CD14-positive monocyte (primary cell): ENCODE measurements around the gene ZNF423. TPM values are rescaled to one million over a fixed set of nuclear protein-coding genes. Genes with fewer than 3 reads are reported as not detected.

Experiments used
- DNase-seq, 3 donors: peaks; one replicate each; pipeline ENCODE4 v3.0.0-alpha.2; 2011 to 2022
- H2AFZ ChIP-seq: 2 replicates; pipeline ENCODE4 v1.6.0; 2012; ENCODE audit warnings: mild to moderate bottlenecking, low read depth, low read length, inconsistent platforms; ENCODE audit not compliant: insufficient read depth, poor library complexity, severe bottlenecking
- H3K27ac ChIP-seq, 2 donors: 1 replicate in 1 of 2; 2 replicates in 1 of 2; pipeline ENCODE4 v1.5.1; 2012 to 2013; ENCODE audit warnings: low read length in 2 of 2, control low read depth in 1 of 2, inconsistent platforms in 1 of 2, low read depth in 1 of 2, mild to moderate bottlenecking in 1 of 2
- H3K27me3 ChIP-seq, 2 donors: one replicate each; pipeline versions ENCODE4 v1.6.0 to v1.6.1; 2011 to 2013; ENCODE audit warnings: low read length in 2 of 2; ENCODE audit not compliant: control insufficient read depth in 2 of 2, insufficient read depth in 2 of 2
- H3K36me3 ChIP-seq, 2 donors: replicated peaks in 1 of 2; 1 replicate in 1 of 2; 2 replicates in 1 of 2; pipeline versions ENCODE4 v1.5.1 to v1.6.1; 2012 to 2013; ENCODE audit warnings: low read length in 2 of 2, control low read depth in 1 of 2, inconsistent platforms in 1 of 2, mild to moderate bottlenecking in 1 of 2; ENCODE audit not compliant: insufficient read depth in 2 of 2, control insufficient read depth in 1 of 2
- H3K4me1 ChIP-seq, 2 donors: 1 replicate in 1 of 2; 2 replicates in 1 of 2; pipeline versions ENCODE4 v1.5.1 to v1.6.1; 2012 to 2013; ENCODE audit warnings: low read length in 2 of 2, control low read depth in 1 of 2, inconsistent platforms in 1 of 2, mild to moderate bottlenecking in 1 of 2, moderate library complexity in 1 of 2; ENCODE audit not compliant: insufficient read depth in 2 of 2, control insufficient read depth in 1 of 2
- H3K4me2 ChIP-seq: replicated peaks from 2 replicates; pipeline ENCODE3; 2012; ENCODE audit warnings: low read length, moderate library complexity, mild to moderate bottlenecking; ENCODE audit not compliant: poor library complexity, severe bottlenecking; ENCODE audit errors: extremely low read depth
- H3K4me3 ChIP-seq, 3 experiments: fragments of 200-600 bp in 1 of 3; sonication (generic) in 1 of 3; replicated peaks in 1 of 3; 1 replicate in 2 of 3; 2 replicates in 1 of 3; pipeline ENCODE4 v1.5.1; 2011 to 2013; ENCODE audit warnings: low read length in 3 of 3, mild to moderate bottlenecking in 3 of 3, control low read depth in 2 of 3, low read depth in 2 of 3, inconsistent platforms in 1 of 3, moderate library complexity in 1 of 3
- H3K79me2 ChIP-seq: 2 replicates; pipeline ENCODE4 v1.6.0; 2012; ENCODE audit warnings: mild to moderate bottlenecking, control low read depth, inconsistent platforms, low read length, moderate library complexity; ENCODE audit not compliant: insufficient read depth
- H3K9ac ChIP-seq: 2 replicates; pipeline ENCODE4 v1.6.0; 2017; ENCODE audit warnings: low read length, mild to moderate bottlenecking; ENCODE audit not compliant: insufficient read depth, poor library complexity, severe bottlenecking
- H3K9me3 ChIP-seq, 2 donors: replicated peaks in 1 of 2; 1 replicate in 1 of 2; 2 replicates in 1 of 2; pipeline versions ENCODE4 v1.5.1 to v1.6.1; 2012 to 2013; ENCODE audit warnings: low read length in 2 of 2, control low read depth in 1 of 2; ENCODE audit not compliant: control insufficient read depth in 1 of 2, insufficient read depth in 1 of 2
- H4K20me1 ChIP-seq: 2 replicates; pipeline ENCODE4 v1.6.0; 2012; ENCODE audit warnings: mild to moderate bottlenecking, low read length, control low read depth, moderate library complexity; ENCODE audit not compliant: insufficient read depth
- H3K27ac Mint-ChIP-seq, 7 donors: one replicate each; pipeline ENCODE4 v1.8.0; 2020; ENCODE audit warnings: mild to moderate bottlenecking in 7 of 7, mixed read lengths in 7 of 7, moderate library complexity in 6 of 7, inconsistent platforms in 2 of 7
- H3K27me3 Mint-ChIP-seq, 3 donors: one replicate each; pipeline ENCODE4 v1.8.0; 2021 to 2022; ENCODE audit warnings: low read depth in 3 of 3, mild to moderate bottlenecking in 3 of 3, mixed read lengths in 3 of 3, moderate library complexity in 3 of 3, inconsistent platforms in 1 of 3
- H3K36me3 Mint-ChIP-seq, 2 donors: one replicate each; pipeline ENCODE4 v1.8.0; 2020; ENCODE audit warnings: mixed read lengths in 2 of 2, inconsistent platforms in 1 of 2, mild to moderate bottlenecking in 1 of 2
- H3K4me1 Mint-ChIP-seq: one replicate; pipeline ENCODE4 v1.8.0; 2020; ENCODE audit warnings: mild to moderate bottlenecking, mixed read lengths
- H3K4me3 Mint-ChIP-seq, 2 donors: one replicate each; pipeline ENCODE4 v1.8.0; 2020; ENCODE audit warnings: mild to moderate bottlenecking in 2 of 2, mixed read lengths in 2 of 2, moderate library complexity in 1 of 2
- H3K9me3 Mint-ChIP-seq, 7 donors: one replicate each; pipeline ENCODE4 v1.8.0; 2020 to 2022; ENCODE audit warnings: mixed read lengths in 7 of 7, mild to moderate bottlenecking in 6 of 7, moderate library complexity in 6 of 7, inconsistent platforms in 2 of 7
- WGBS: methylation state at CpG from one replicate; pipeline ENCODE4 v1.1.5; 2013; ENCODE audit warnings: missing lambda C conversion rate; ENCODE audit not compliant: insufficient coverage; 5-methylcytosine and 5-hydroxymethylcytosine counted together
- intact Hi-C, 2 donors: fragments of 100-400 bp; cut with micrococcal nuclease; formaldehyde crosslinking; loops; one replicate each; pipeline versions ENCODE4 v1.15.0 to v1.15.1; 2023
- polyA plus RNA-seq, 3 donors: library from polyadenylated mRNA; depleted of rRNA in 1 of 3; unstranded in 2 of 3; stranded (reverse) in 1 of 3; fragments of 300-500 nt in 2 of 3; fragments of >200 nt in 1 of 3; fragmentation: Illumina TruSeq in 2 of 3; gene quantifications; 1 replicate in 2 of 3; 2 replicates in 1 of 3; pipeline ENCODE4 v1.2.3, GENCODE V29; 2012 to 2021
- TF ChIP-seq, protein P1 (sequence below): fragments of 200-600 bp; IDR thresholded peaks from one replicate; pipeline ENCODE4 v1.8.0; 2022; ENCODE audit warnings: antibody characterized with exemption, mild to moderate bottlenecking

Gene ZNF423
- polyA plus RNA-seq, 3 donors = not detected

GRCh38 chr16:49850558-49851467 is 5.1 kb downstream of the ZNF423 start:
- no peaks in the 10 kb centered on the region for H3K36me3 Mint-ChIP-seq
- Histone ChIP-seq H3K4me3 (no peak overlapping the region), H3K79me2 (no peaks in the 10 kb centered on the region), H3K27me3 (peaks cover 11 to 37% of the 10 kb centered on the region in 2 donors), H3K9me3 (no peaks in the 10 kb centered on the region), H3K36me3 (no peaks in the 10 kb centered on the region), H4K20me1 (no peaks in the 10 kb centered on the region), H3K4me1 (peaks cover 6 to 11% of the 10 kb centered on the region in 2 donors), H2AFZ (no peak overlapping the region), H3K9ac (no peak overlapping the region), H3K4me2 (no peak overlapping the region), H3K27ac (no peak overlapping the region)
- H3K4me3 Mint-ChIP-seq = no peak overlapping the region
- intact Hi-C loops = no loop called here
- peaks cover 0 to 9% (median 0%) of the 10 kb centered on the region in 7 donors for H3K9me3 Mint-ChIP-seq
- TF ChIP-seq, protein P1, sequence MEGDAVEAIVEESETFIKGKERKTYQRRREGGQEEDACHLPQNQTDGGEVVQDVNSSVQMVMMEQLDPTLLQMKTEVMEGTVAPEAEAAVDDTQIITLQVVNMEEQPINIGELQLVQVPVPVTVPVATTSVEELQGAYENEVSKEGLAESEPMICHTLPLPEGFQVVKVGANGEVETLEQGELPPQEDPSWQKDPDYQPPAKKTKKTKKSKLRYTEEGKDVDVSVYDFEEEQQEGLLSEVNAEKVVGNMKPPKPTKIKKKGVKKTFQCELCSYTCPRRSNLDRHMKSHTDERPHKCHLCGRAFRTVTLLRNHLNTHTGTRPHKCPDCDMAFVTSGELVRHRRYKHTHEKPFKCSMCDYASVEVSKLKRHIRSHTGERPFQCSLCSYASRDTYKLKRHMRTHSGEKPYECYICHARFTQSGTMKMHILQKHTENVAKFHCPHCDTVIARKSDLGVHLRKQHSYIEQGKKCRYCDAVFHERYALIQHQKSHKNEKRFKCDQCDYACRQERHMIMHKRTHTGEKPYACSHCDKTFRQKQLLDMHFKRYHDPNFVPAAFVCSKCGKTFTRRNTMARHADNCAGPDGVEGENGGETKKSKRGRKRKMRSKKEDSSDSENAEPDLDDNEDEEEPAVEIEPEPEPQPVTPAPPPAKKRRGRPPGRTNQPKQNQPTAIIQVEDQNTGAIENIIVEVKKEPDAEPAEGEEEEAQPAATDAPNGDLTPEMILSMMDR = no peak
- peaks cover 26 to 60% (median 44%) of the 10 kb centered on the region in 3 donors for H3K27me3 Mint-ChIP-seq
- WGBS = 76% methylated on average over 7 of the region's 13 CpGs
- H3K27ac Mint-ChIP-seq = no peak overlapping the region
- no peak for DNase-seq
- peaks cover 6% of the 10 kb centered on the region for H3K4me1 Mint-ChIP-seq

DNA sequence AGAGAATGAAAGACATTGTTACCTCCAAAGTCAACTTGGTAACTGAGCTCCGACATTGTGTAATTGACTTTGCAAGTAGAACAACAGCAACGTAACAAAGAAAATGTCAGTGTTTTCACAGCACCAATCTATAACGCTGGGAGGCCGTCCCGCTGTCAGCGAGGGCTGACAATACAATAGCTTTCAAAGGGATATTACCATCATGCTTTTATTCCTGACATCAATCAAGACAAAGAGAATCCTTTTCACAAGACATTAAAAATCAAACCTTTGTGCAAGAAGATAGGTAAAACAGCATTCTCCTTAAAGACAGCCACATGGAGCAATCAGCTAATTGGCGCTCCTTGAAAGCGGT is 6.2 kb downstream of the ZNF423 start:
- H3K27ac Mint-ChIP-seq = no peak overlapping the region
- Histone ChIP-seq H3K4me1 (peaks cover 5 to 6% of the 10 kb centered on the region in 2 donors), H3K36me3 (no peaks in the 10 kb centered on the region), H2AFZ (no peak overlapping the region), H3K9me3 (no peaks in the 10 kb centered on the region), H3K4me2 (no peak overlapping the region), H3K4me3 (no peak overlapping the region), H3K9ac (no peak overlapping the region), H4K20me1 (no peaks in the 10 kb centered on the region), H3K79me2 (no peaks in the 10 kb centered on the region), H3K27ac (no peak overlapping the region), H3K27me3 (peaks cover 11 to 37% of the 10 kb centered on the region in 2 donors)
- H3K27me3 Mint-ChIP-seq = peaks cover 26 to 51% (median 46%) of the 10 kb centered on the region in 3 donors
- intact Hi-C loops = no loop called here
- H3K4me3 Mint-ChIP-seq = no peak overlapping the region
- no peaks in the 10 kb centered on the region for H3K36me3 Mint-ChIP-seq
- TF ChIP-seq, protein P1 = no peak
- peaks cover 6% of the 10 kb centered on the region for H3K4me1 Mint-ChIP-seq
- H3K9me3 Mint-ChIP-seq = peaks cover 0 to 9% (median 0%) of the 10 kb centered on the region in 7 donors
- DNase-seq = no peak
- whole genome bisulfite sequencing = 92% methylated on average over 2 of the region's 8 CpGs
